ENCODE results near the gene CSNK1A1. TPM values are rescaled to one million over a fixed set of nuclear protein-coding genes. Genes with fewer than 3 reads are reported as not detected.

The CSNK1A1 gene
- total RNA-seq, 4 donors from 2014 or later: 283 to 347 (median 336) TPM

DNA sequence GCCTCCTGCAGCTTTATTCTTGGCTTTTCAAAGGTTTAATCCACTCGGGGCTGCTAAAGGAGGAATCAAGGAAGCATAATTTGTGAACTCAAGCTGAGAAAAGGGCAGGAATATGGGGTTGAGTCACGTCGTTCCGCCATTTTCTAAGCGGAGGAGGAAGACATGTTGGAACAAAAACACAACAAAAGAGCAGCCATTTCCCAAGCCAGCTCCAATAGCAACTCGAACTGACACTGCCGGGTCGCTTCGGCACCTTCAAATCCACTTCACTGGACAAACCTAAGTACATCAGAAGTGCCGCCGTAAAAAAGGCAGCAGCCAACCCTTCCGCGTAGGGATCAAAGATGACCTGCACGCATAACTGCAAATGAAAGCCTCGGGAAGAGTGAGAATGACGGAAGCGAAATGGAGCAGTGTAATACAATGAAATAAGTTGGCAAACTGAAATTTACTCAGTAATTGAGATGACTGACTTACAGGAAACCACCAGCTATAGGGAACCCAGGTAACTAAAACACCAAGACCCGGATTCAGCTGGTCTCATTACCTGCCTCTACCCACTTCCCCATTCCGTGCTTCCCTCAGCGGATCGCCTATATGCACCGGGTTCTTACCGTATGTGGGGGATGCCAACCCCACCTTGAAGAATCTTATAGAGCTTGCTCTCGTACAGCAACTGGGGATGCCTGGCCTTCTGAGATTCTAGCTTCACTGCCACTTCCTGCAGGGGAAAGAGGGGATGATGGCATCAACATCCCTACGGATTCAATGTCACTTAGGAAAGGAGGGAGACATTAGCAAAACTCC is 1.6 kb downstream of the CSNK1A1 start:
- DNase-seq (ENCODE audit: extremely low spot score): no peak
- peaks cover 44 to 56% (median 49%) of the 10 kb centered on the region in 4 donors for H3K4me1 ChIP-seq
- intact Hi-C loops (cut with DNase I): loop anchor here (5.0 kb wide), 1 partner anchor 52 kb away; no protein-coding TSS in a partner anchor
- no peaks in the 10 kb centered on the region for H3K9me3 ChIP-seq
- H3K4me3 ChIP-seq: peak overlapping the region; percentile 84 to 97 (median 95)
- H3K36me3 ChIP-seq: peaks cover 9 to 42% (median 27%) of the 10 kb centered on the region in 4 donors
- peak overlapping the region; percentile 99 for H3K27ac ChIP-seq (replicated peaks in 1 of 4)
- H3K27me3 ChIP-seq: no peaks in the 10 kb centered on the region
- under 1% methylated on average over 22 of the region's 25 CpGs for WGBS
- TF ChIP-seq POLR2AphosphoS5 (IDR thresholded peaks at IDR 0.05) (peak; percentile 11 to 35), POLR2A (IDR thresholded peaks at IDR 0.05; ENCODE audit: low read depth) (no peak)

DNA sequence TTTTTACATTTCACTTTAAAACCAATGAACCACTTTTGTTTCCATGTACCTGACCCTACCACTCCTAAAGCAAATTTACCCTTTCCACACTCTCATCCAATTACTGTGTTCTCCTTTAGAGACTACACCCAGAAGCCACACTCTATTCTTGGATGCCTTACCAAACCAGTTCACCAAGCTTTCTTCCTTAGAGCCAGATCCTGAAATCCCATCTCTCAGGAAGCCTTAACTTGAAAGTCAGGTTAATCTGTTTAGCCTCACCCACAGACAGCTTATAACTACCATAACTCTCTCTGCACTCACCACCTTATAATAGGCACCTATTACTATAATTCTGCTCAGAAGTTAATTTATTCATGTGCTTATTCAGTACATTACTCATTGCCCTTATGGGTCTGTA is 4.3 kb downstream of the CSNK1A1 start:
- H3K4me3 ChIP-seq: peak overlapping the region; percentile 3 to 95 (median 90)
- peaks cover 65 to 75% (median 72%) of the 10 kb centered on the region in 4 donors for H3K4me1 ChIP-seq
- H3K27me3 ChIP-seq: no peaks in the 10 kb centered on the region
- no peak for DNase-seq (ENCODE audit: extremely low spot score)
- H3K9me3 ChIP-seq: no peaks in the 10 kb centered on the region
- intact Hi-C loops (cut with DNase I): loop anchor here (5.0 kb wide), 1 partner anchor 50 kb away; no protein-coding TSS in a partner anchor
- H3K36me3 ChIP-seq: peaks cover 9 to 55% (median 28%) of the 10 kb centered on the region in 4 donors
- TF ChIP-seq EP300 (IDR thresholded peaks at IDR 0.05) (no peak), POLR2AphosphoS5 (IDR thresholded peaks at IDR 0.05) (peak in 1 of 2 donors; percentile 7)
- H3K27ac ChIP-seq (replicated peaks in 1 of 4): peak overlapping the region; percentile 99

DNA sequence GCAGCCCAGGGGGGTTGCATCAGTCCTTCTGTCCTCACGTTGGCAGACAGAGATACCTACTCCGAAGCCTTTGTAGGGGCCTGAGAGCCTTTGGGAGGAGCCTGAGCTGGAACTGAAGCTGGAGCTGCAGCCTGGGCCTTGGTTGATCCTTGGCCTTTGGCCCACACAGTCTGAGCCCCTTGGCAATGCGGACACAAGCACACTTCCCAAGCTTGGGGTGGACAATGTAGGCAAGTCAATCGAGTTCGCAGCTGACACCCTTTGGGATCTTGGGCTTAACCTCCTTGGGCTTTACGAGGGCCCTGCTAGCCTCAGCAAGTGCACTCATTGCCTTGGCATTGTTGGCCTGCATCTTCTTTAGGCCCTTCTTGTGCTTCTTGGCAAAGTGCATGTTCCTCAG is 5.9 kb downstream of the CSNK1A1 start:
- Histone ChIP-seq H3K4me3 (peak overlapping the region in 1 of 4 donors; percentile 1), H3K9me3 (no peaks in the 10 kb centered on the region), H3K27ac (replicated peaks in 1 of 4) (peak overlapping the region; percentile 8 to 99 (median 86)), H3K4me1 (peaks cover 79 to 88% (median 85%) of the 10 kb centered on the region in 4 donors), H3K27me3 (no peaks in the 10 kb centered on the region), H3K36me3 (peaks cover 9 to 65% (median 32%) of the 10 kb centered on the region in 4 donors)
- TF ChIP-seq POLR2A (IDR thresholded peaks at IDR 0.05; ENCODE audit: low read depth) (no peak), POLR2AphosphoS5 (IDR thresholded peaks at IDR 0.05) (no peak), EP300 (IDR thresholded peaks at IDR 0.05) (no peak)
- TF ChIP-seq, protein P1, sequence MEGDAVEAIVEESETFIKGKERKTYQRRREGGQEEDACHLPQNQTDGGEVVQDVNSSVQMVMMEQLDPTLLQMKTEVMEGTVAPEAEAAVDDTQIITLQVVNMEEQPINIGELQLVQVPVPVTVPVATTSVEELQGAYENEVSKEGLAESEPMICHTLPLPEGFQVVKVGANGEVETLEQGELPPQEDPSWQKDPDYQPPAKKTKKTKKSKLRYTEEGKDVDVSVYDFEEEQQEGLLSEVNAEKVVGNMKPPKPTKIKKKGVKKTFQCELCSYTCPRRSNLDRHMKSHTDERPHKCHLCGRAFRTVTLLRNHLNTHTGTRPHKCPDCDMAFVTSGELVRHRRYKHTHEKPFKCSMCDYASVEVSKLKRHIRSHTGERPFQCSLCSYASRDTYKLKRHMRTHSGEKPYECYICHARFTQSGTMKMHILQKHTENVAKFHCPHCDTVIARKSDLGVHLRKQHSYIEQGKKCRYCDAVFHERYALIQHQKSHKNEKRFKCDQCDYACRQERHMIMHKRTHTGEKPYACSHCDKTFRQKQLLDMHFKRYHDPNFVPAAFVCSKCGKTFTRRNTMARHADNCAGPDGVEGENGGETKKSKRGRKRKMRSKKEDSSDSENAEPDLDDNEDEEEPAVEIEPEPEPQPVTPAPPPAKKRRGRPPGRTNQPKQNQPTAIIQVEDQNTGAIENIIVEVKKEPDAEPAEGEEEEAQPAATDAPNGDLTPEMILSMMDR (IDR thresholded peaks at IDR 0.05): no peak
- DNase-seq (ENCODE audit: extremely low spot score): no peak
- 81% methylated on average over 6 of the region's 6 CpGs for WGBS
- intact Hi-C loops (cut with DNase I): loop anchor here (5.0 kb wide), 1 partner anchor 48 kb away; no protein-coding TSS in a partner anchor

DNA sequence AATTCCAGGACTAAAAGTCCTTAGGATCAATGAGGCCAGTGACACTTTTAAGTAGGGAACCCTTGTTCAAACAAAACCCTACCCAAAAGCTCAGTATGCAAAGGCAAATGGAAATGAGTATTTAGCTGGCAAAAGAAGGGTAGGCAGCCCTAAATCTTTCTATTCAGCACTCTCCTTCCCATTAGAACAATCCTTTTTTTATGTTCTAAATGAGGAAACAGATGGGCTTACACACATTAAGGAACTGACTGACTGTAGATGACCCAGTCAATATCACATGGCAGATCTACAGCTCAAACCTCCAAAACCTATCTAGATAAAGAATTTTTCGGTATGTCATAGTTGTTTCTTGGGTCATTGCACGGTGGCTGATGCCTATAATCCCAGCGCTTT is 7.2 kb downstream of the CSNK1A1 start:
- intact Hi-C loops (cut with DNase I): loop anchor here (5.0 kb wide), 1 partner anchor 37 kb away; no protein-coding TSS in a partner anchor
- H3K27ac ChIP-seq (replicated peaks in 1 of 4): peak overlapping the region; percentile 69 to 99 (median 86)
- peaks cover 9 to 70% (median 30%) of the 10 kb centered on the region in 4 donors for H3K36me3 ChIP-seq
- DNase-seq (ENCODE audit: extremely low spot score): no peak
- no peaks in the 10 kb centered on the region for H3K27me3 ChIP-seq
- H3K4me1 ChIP-seq: peaks cover 90 to 100% (median 97%) of the 10 kb centered on the region in 4 donors
- 60% methylated on average over 3 of the region's 3 CpGs for WGBS
- H3K4me3 ChIP-seq: peak overlapping the region in 3 of 4 donors; percentile 22 to 32 (median 32)
- TF ChIP-seq EP300 (IDR thresholded peaks at IDR 0.05): no peak
- no peaks in the 10 kb centered on the region for H3K9me3 ChIP-seq

DNA sequence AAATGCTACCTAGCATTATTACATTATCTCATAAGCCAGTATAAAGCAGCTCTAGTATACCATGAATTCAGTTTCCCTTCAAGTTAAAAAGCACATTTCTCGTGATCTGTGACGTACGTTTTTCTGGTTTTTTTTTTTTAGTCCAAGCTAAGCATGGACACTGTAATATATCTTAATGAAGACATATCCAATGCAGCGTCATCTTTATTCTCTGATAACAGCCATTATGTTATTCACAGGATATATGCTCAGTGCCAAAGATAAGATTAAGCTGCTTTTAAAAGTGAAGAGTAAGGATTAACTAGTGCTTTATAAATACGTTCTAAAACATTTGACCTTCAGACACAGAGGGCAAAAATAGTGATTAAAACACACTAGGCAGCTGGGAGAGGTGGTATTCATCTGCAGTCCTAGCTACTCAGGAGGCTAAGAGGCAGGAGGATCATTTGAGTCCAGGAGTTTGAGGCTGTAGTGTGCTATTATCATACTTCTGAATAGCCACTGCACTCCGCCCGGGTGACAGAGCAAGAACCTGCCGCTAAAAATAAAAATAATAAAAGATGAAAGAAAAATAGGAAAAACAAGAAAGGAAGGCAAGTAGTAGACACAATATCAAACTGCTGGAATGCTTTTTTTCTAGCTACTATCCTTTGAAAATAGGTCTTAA is 7.7 kb downstream of the CSNK1A1 start:
- H3K9me3 ChIP-seq: no peaks in the 10 kb centered on the region
- DNase-seq (ENCODE audit: extremely low spot score): no peak
- H3K36me3 ChIP-seq: peaks cover 12 to 72% (median 31%) of the 10 kb centered on the region in 4 donors
- peaks cover 88 to 100% (median 98%) of the 10 kb centered on the region in 4 donors for H3K4me1 ChIP-seq
- WGBS: 46% methylated on average over 8 of the region's 8 CpGs
- no peaks in the 10 kb centered on the region for H3K27me3 ChIP-seq
- peak overlapping the region in 3 of 4 donors; percentile 22 to 32 (median 32) for H3K4me3 ChIP-seq
- TF ChIP-seq POLR2AphosphoS5 (IDR thresholded peaks at IDR 0.05): no peak
- TF ChIP-seq, protein P1 (IDR thresholded peaks at IDR 0.05): no peak
- intact Hi-C loops (cut with DNase I): loop anchor here (5.0 kb wide), 1 partner anchor 36 kb away; no protein-coding TSS in a partner anchor
- peak overlapping the region; percentile 69 to 99 (median 86) for H3K27ac ChIP-seq (replicated peaks in 1 of 4)

DNA sequence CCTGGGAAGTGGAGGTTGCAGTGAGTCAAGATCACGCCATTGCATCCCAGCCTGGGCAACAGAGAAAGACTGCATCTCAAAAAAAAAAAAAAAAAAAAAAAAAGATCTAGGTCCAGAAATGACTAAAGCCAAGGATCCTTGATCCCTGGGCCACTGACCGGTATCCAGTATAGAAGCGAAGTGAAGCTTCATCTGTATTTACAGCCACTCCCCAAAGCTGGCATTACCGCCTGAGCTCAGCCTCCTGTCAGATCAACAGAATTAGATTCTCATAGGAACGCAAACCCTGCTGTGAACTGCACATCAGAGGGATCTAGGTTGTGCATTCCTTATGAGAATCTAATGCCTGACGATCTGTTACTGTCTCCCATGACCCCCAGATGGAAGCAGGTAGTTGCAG is 9.3 kb downstream of the CSNK1A1 start:
- H3K4me1 ChIP-seq: peaks cover 81 to 99% (median 95%) of the 10 kb centered on the region in 4 donors
- DNase-seq (ENCODE audit: extremely low spot score): no peak
- H3K36me3 ChIP-seq: peaks cover 18 to 68% (median 37%) of the 10 kb centered on the region in 4 donors
- no peaks in the 10 kb centered on the region for H3K9me3 ChIP-seq
- WGBS: 43% methylated on average over 6 of the region's 6 CpGs
- no peaks in the 10 kb centered on the region for H3K27me3 ChIP-seq
- no peak overlapping the region for H3K4me3 ChIP-seq
- intact Hi-C loops (cut with DNase I): loop anchor here (5.0 kb wide), 1 partner anchor 35 kb away; no protein-coding TSS in a partner anchor
- TF ChIP-seq EP300 (IDR thresholded peaks at IDR 0.05) (no peak), POLR2AphosphoS5 (IDR thresholded peaks at IDR 0.05) (peak in 1 of 2 donors; percentile 12), POLR2A (IDR thresholded peaks at IDR 0.05; ENCODE audit: low read depth) (no peak)
- peak overlapping the region; percentile 24 to 61 (median 40) for H3K27ac ChIP-seq (replicated peaks in 1 of 4)

All from esophagus muscularis mucosa (tissue), 4 donors.